K562 (cell line): ENCODE results near the gene STOX1. TPM values are rescaled to one million over a fixed set of nuclear protein-coding genes. Genes with fewer than 3 reads are reported as not detected.

Experiments
- ARID2 ChIP-seq: fragments of 450-650 bp; IDR thresholded peaks from 2 replicates; pipeline ENCODE4 v1.6.1; 2017; ENCODE audit warnings: antibody characterized with exemption, mild to moderate bottlenecking
- ARNT ChIP-seq, 2 experiments: fragments of 450-650 bp; IDR thresholded peaks; 2 replicates each; pipeline ENCODE4 v1.6.1; 2016; ENCODE audit warnings: mild to moderate bottlenecking in 1 of 2
- ATF4 ChIP-seq: fragments of 450-650 bp; formaldehyde crosslinking; IDR thresholded peaks from 2 replicates; pipeline ENCODE4 v1.4.0; 2022; ENCODE audit warnings: mild to moderate bottlenecking, moderate library complexity
- E2F5 ChIP-seq: sonication (generic); formaldehyde crosslinking; IDR thresholded peaks from 2 replicates; pipeline ENCODE4 v1.8.0; 2022; ENCODE audit warnings: mild to moderate bottlenecking, missing genetic modification reagents
- FUS ChIP-seq: fragments of 200-400 bp; formaldehyde crosslinking; optimal IDR thresholded peaks from 2 replicates; pipeline ENCODE3; 2017; ENCODE audit warnings: low read depth, low read length
- JUN ChIP-seq, 2 experiments: sonication (generic) in 1 of 2; formaldehyde crosslinking in 1 of 2; IDR thresholded peaks; 2 replicates each; pipeline versions ENCODE4 v1.6.1 to v1.8.0; 2012 to 2022; ENCODE audit warnings: borderline replicate concordance in 2 of 2, mild to moderate bottlenecking in 2 of 2, improper control_type of control experiment in 1 of 2, low read depth in 1 of 2, low read length in 1 of 2, missing genetic modification reagents in 1 of 2
- RBFOX2 ChIP-seq: fragments of 200-400 bp; formaldehyde crosslinking; IDR thresholded peaks from 2 replicates; pipeline ENCODE4 v1.6.1; 2017; ENCODE audit warnings: low read depth, mild to moderate bottlenecking, low read length, moderate library complexity
- RCOR1 ChIP-seq, 2 experiments: IDR thresholded peaks; 2 replicates each; pipeline ENCODE4 v1.6.1; 2012; ENCODE audit warnings: low read depth in 2 of 2, low read length in 2 of 2, borderline replicate concordance in 1 of 2, improper control_type of control experiment in 1 of 2
- RERE ChIP-seq: sonication (generic); formaldehyde crosslinking; IDR thresholded peaks from 2 replicates; pipeline ENCODE4 v1.8.0; 2023; ENCODE audit warnings: missing genetic modification reagents, mild to moderate bottlenecking, borderline replicate concordance
- TEAD4 ChIP-seq, 2 experiments: sonication (generic) in 1 of 2; formaldehyde crosslinking in 1 of 2; IDR thresholded peaks; 2 replicates each; pipeline versions ENCODE4 v1.6.1 to v1.8.0; 2012 to 2022; ENCODE audit warnings: borderline replicate concordance in 1 of 2, inconsistent platforms in 1 of 2, low read length in 1 of 2, mild to moderate bottlenecking in 1 of 2, missing genetic modification reagents in 1 of 2
- TFE3 ChIP-seq: fragments of 450-650 bp; formaldehyde crosslinking; IDR thresholded peaks from 2 replicates; pipeline ENCODE4 v1.4.0; 2020; ENCODE audit warnings: mild to moderate bottlenecking, mixed read lengths
- YY1 ChIP-seq, 3 experiments: IDR thresholded peaks; 2 replicates each; pipeline ENCODE4 v1.6.1; 2011; ENCODE audit warnings: low read length in 2 of 3, mild to moderate bottlenecking in 2 of 3, moderate library complexity in 2 of 3, borderline replicate concordance in 1 of 3, control low read depth in 1 of 3, low read depth in 1 of 3; ENCODE audit not compliant: insufficient read depth in 3 of 3, insufficient replicate concordance in 2 of 3, control insufficient read depth in 1 of 3, insufficient read length in 1 of 3; ENCODE audit errors: extremely low read depth in 1 of 3
- ZFP30 ChIP-seq: fragments of 250-450 bp; sonication (Bioruptor Pico); IDR thresholded peaks from 2 replicates; pipeline ENCODE4 v1.8.0; 2022; ENCODE audit warnings: moderate library complexity, mild to moderate bottlenecking, inconsistent platforms, borderline replicate concordance
- ZNF24 ChIP-seq: fragments of 450-650 bp; IDR thresholded peaks from 2 replicates; pipeline ENCODE4 v1.6.1; 2016
- ZNF263 ChIP-seq: sonication (generic); formaldehyde crosslinking; IDR thresholded peaks from 2 replicates; pipeline ENCODE4 v1.8.0; 2022; ENCODE audit warnings: mild to moderate bottlenecking, missing genetic modification reagents, borderline replicate concordance
- polyA plus RNA-seq, 8 experiments: library from polyadenylated mRNA; depleted of rRNA in 4 of 8; stranded (reverse) in 5 of 8; unstranded in 3 of 8; fragments of >200 nt; fragmentation: Nextera tagmentation in 2 of 8; fragmentation: Illumina TruSeq in 1 of 8; extraction: Ambion mirVana in 2 of 8; extraction: Trizol in 1 of 8; gene quantifications; 2 replicates each; pipeline versions ENCODE4 v1.2.1 to v1.2.3, GENCODE V29; 2011 to 2014; ENCODE audit warnings: inconsistent platforms in 1 of 8, missing spikeins in 1 of 8
- total RNA-seq, 7 experiments: library from RNA; depleted of rRNA in 6 of 7; stranded (reverse); fragments of >200 nt in 6 of 7; fragmentation: Illumina TruSeq in 2 of 7; extraction: Trizol in 2 of 7; gene quantifications; 2 replicates each; pipeline versions ENCODE4 v1.2.1 to v1.2.3, GENCODE V29; 2011 to 2021; ENCODE audit warnings: low replicate concordance in 1 of 7

The STOX1 gene
- total and polyA plus RNA-seq, 9 of the 15 experiments (the other 6 are each of a cell fraction or from before 2014, with no cell fraction given), result 0.09 to 0.87 (median 0.29) TPM

- TF ChIP-seq TFE3 (CRISPR knock-in tag) (no peak), FUS (no peak), RCOR1 (IDR thresholded peaks at IDR 0.05; ENCODE audit: borderline replicate concordance in 1 of 2, low read depth in 2 of 2, low read length in 2 of 2) (peak in 1 of 2 experiments; percentile 31; a peak in 2 of 4 replicates), E2F5 (CRISPR knock-in tag) (peak; percentile 70; the same call in 1 of the 2 replicates), ZNF24 (no peak), JUN (IDR thresholded peaks at IDR 0.05; ENCODE audit: borderline replicate concordance, low read depth, low read length) (no peak), JUN (CRISPR knock-in tag; IDR thresholded peaks at IDR 0.05; ENCODE audit: borderline replicate concordance) (peak; percentile 74; the same call in 1 of the 2 replicates), ZFP30 (CRISPR knock-in tag) (no peak), ARID2 (peak; percentile 42; the same call in 1 of the 2 replicates), RBFOX2 (peak; percentile 95), ZNF263 (CRISPR knock-in tag) (0 out of 2 replicates have a peak, but pooled peaks have one; percentile 22), ATF4 (CRISPR knock-in tag) (peak; percentile 49; the same call in 1 of the 2 replicates), TEAD4 (IDR thresholded peaks at IDR 0.05; ENCODE audit: low read length) (peak; percentile 41; the same call in 1 of the 2 replicates), TEAD4 (CRISPR knock-in tag; IDR thresholded peaks at IDR 0.05; ENCODE audit: borderline replicate concordance) (peak; percentile 85; the same call in 1 of the 2 replicates), ARNT (IDR thresholded peaks at IDR 0.05) (0 out of 4 replicates have a peak, but pooled peaks of 1 of the 2 experiments have one; percentile 20), RERE (CRISPR knock-in tag) (no peak), YY1 (IDR thresholded peaks at IDR 0.05; ENCODE audit: borderline replicate concordance in 1 of 3, control insufficient read depth in 1 of 3, extremely low read depth in 1 of 3, insufficient read depth in 3 of 3, insufficient read length in 1 of 3, insufficient replicate concordance in 2 of 3, low read depth in 1 of 3, low read length in 2 of 3) (peak; percentile 42 to 72 (median 48))
Measured at GRCh38 chr10:68900427-68901104, 73.2 kb downstream of the STOX1 start (continued).
